Type B pancreatic cell (in vitro differentiated cells): ENCODE data around the gene GNB1. TPM values are rescaled to one million over a fixed set of nuclear protein-coding genes. Genes with fewer than 3 reads are reported as not detected.

Source experiments
- DNase-seq: peaks from one replicate; pipeline ENCODE4 v3.0.0; 2021; ENCODE audit warnings: mixed read lengths; ENCODE audit not compliant: unreplicated experiment; ENCODE audit errors: extremely low spot score
- H3K27ac Mint-ChIP-seq: 2 replicates; pipeline ENCODE4 v1.8.0; 2021; ENCODE audit warnings: mild to moderate bottlenecking, mixed read lengths
- H3K27me3 Mint-ChIP-seq: 2 replicates; pipeline ENCODE4 v1.8.0; 2021; ENCODE audit warnings: mixed read lengths
- H3K36me3 Mint-ChIP-seq: 2 replicates; pipeline ENCODE4 v1.8.0; 2021; ENCODE audit warnings: mixed read lengths
- H3K4me1 Mint-ChIP-seq: one replicate; pipeline ENCODE4 v1.8.0; 2021; ENCODE audit warnings: mixed read lengths; ENCODE audit not compliant: unreplicated experiment
- H3K4me3 Mint-ChIP-seq: 2 replicates; pipeline ENCODE4 v1.8.0; 2021; ENCODE audit warnings: mild to moderate bottlenecking, mixed read lengths
- H3K9me3 Mint-ChIP-seq: 2 replicates; pipeline ENCODE4 v1.8.0; 2021; ENCODE audit warnings: mixed read lengths
- total RNA-seq: library from RNA; stranded (reverse); gene quantifications from 2 replicates; pipeline ENCODE4 v1.2.1, GENCODE V29; 2021; ENCODE audit warnings: low replicate concordance
- TF ChIP-seq, protein P1 (sequence below): fragments of 200-600 bp; sonication (generic); conservative IDR thresholded peaks from 2 replicates; pipeline ENCODE4 v1.5.0; 2021; ENCODE audit warnings: antibody characterized with exemption, mild to moderate bottlenecking

Gene GNB1
- total RNA-seq, 1 donor from 2014 or later: 297 TPM

DNA sequence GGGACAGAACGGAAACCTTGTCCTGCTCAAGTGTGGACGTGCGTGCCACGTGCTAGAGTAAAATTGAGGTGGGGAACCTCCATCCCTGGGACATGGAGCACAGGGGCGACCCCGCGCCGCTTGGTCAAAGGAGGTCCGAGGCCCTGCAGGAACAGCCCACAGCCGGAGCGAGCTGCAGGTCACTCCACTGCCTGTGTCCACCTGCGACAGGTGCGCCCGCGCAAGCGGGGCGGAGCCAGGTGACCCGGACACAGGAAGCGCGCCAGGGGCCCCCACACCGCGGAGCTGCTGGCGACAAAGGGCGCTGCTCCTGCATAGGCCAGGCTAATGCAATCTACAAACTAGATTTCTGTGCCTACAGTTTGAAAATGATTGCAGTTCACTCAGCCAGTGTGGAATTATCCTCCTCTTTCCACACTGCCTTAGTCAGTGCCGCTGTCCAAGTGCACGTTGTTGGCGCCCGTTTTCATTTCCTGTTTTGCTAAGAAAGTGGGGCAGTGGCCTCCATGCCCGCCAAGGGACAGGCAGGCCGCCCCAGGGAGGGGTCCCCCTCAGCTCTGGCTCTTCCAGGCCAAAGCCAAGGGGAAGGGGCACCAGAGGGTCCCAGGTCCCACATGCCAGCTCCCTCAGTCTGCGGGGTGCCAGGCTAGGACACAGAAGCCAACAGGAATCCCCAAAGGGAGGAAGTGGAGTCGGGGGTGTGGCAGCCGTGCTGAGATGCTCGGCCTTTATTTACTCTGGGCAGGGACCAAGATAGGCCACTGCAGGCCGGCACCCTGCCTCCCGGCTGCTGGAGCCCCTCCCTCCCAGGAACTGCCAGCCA is 108.3 kb downstream of the GNB1 start:
- peaks cover 5% of the 10 kb centered on the region for H3K4me1 Mint-ChIP-seq
- H3K9me3 Mint-ChIP-seq: no peaks in the 10 kb centered on the region
- peak overlapping the region; percentile 54 for H3K4me3 Mint-ChIP-seq
- TF ChIP-seq, protein P1, sequence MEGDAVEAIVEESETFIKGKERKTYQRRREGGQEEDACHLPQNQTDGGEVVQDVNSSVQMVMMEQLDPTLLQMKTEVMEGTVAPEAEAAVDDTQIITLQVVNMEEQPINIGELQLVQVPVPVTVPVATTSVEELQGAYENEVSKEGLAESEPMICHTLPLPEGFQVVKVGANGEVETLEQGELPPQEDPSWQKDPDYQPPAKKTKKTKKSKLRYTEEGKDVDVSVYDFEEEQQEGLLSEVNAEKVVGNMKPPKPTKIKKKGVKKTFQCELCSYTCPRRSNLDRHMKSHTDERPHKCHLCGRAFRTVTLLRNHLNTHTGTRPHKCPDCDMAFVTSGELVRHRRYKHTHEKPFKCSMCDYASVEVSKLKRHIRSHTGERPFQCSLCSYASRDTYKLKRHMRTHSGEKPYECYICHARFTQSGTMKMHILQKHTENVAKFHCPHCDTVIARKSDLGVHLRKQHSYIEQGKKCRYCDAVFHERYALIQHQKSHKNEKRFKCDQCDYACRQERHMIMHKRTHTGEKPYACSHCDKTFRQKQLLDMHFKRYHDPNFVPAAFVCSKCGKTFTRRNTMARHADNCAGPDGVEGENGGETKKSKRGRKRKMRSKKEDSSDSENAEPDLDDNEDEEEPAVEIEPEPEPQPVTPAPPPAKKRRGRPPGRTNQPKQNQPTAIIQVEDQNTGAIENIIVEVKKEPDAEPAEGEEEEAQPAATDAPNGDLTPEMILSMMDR: no peak
- no peaks in the 10 kb centered on the region for H3K27me3 Mint-ChIP-seq
- H3K36me3 Mint-ChIP-seq: peaks cover 5% of the 10 kb centered on the region
- H3K27ac Mint-ChIP-seq: peak overlapping the region; percentile 81
- no peak for DNase-seq

DNA sequence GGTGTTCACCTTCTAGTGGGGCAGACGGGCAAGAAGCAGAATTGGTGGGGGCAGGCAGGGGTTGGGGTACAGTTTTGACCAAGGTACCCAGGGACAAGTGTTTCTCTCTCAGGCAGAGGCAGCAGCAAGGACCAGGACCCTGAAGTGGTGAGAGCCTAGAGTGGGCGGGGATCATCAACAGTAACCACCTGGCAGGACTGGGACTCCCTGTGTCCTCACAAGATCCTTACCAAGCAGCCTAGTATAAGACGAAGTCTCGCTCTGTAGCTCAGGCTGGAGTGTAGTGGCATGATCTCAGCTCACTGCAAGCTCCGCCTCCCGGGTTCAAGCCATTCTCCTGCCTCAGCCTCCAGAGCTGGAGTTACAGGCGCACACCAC is 109.4 kb downstream of the GNB1 start:
- Mint-ChIP-seq H3K27ac (peak overlapping the region; percentile 74), H3K9me3 (no peaks in the 10 kb centered on the region), H3K36me3 (peaks cover under 1% of the 10 kb centered on the region), H3K27me3 (no peaks in the 10 kb centered on the region), H3K4me3 (peak overlapping the region; percentile 37), H3K4me1 (peaks cover 11% of the 10 kb centered on the region)
- no peak for DNase-seq
- TF ChIP-seq, protein P1: no peak

DNA sequence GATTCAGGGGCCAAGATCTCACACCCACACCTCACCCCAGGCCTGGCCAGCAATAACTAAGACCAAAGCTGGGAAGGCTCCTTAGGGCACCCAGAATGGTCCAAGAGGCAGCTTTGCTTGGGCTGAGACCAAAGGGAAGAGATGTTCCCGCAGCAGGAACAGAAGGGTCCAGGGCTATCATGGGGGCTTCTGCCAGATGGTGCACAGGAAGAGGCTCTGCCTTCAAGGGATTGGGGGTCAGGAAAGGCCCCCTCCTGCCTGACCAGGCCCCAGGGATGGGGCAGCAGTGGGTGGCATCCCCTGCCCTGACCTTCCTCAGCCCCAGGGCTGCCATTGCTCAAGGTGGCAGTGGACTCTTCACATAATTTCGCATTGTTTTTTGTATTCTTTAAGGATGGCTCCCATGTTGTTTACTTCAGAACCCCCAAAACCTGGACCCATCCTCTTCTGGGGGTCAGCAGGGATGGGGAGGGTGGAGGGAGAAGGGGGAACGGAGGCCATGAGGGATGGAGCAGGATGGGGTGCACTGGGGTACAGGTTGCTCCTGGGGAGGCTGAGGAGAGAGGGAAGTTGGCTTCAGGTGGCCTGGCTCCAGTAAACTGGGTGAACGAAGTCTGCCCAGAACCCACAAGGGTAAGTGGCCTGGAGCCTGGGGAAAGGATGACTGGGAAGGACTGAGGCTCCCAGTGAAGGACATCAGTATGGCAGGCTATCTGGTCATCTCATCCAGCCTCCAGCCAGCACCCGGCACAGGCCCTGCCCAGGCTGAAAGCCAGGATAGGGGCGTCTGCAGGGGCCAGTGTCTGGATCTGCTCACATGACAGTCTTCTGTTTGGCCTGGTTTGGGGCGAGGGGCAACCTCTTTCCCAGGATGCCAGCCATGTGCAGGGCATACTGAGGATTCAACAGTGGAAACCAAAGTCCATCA is 110.0 kb downstream of the GNB1 start:
- Mint-ChIP-seq H3K4me3 (peak overlapping the region; percentile 88), H3K36me3 (no peaks in the 10 kb centered on the region), H3K4me1 (peaks cover 16% of the 10 kb centered on the region), H3K27ac (peak overlapping the region; percentile 92), H3K9me3 (no peaks in the 10 kb centered on the region), H3K27me3 (no peaks in the 10 kb centered on the region)
- TF ChIP-seq, protein P1: no peak
- DNase-seq: no peak

DNA sequence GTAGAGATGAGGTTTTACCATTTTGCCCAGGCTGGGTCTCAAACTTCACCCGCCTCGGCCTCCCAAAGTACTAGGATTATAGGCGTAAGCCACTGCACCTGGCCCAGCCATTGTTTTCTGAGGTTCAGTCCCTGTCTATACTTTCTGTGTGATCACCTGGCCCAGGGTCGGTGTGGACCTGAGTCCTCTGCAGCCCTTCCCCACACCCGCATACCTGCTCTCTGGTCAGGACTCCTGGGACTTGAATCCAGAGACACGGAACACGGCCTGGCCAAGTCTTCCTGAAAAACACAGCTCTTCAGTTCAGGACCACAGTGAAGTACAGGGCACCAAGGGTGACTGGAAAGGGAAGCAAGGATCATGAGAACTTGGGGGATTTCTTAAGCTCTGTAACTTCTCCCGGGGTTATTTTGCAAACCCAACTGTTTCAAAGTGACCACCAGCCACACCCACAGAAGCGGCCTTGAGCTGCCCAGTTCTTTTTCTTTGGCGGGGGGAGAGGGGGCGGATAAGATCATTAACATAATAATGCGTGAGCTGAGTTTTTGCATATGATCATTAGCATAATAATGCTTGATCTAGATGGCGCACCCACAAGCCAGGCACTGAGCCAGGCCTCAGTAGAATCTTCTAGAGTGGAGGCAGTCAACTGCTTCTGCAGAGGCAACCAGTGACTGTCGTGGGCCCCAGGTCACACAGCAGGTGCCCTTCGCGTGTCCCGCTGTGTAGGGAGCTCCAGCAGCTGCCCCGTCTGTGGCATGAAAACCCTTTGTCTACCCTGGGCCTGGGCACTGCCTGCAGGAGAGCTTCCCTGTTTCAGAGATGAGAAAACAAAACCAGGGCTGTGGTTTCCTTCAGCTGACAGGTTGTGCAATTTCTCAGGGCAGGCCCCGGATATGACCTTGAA is 110.9 kb downstream of the GNB1 start:
- TF ChIP-seq, protein P1: no peak
- H3K4me1 Mint-ChIP-seq: peaks cover 25% of the 10 kb centered on the region
- no peaks in the 10 kb centered on the region for H3K36me3 Mint-ChIP-seq
- no peaks in the 10 kb centered on the region for H3K9me3 Mint-ChIP-seq
- DNase-seq: no peak
- H3K27ac Mint-ChIP-seq: peak overlapping the region; percentile 92
- peak overlapping the region; percentile 88 for H3K4me3 Mint-ChIP-seq
- no peaks in the 10 kb centered on the region for H3K27me3 Mint-ChIP-seq

DNA sequence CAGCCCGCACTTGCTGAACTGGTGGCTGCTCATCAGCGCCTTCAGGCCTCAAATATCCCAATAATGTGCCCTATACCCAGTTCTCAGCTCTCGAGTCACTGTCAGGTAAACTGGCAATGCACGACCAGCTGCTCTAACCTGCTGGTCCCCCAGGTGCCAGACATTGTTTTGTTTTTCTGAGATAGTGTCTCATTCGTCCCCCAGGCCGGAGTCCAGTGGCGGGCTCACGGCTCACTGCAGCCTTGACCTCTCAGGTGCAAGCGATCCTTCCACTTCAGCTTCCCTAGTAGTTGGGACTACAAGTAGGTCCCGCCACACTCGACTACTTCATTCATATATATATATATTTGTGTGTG is 111.6 kb downstream of the GNB1 start:
- Mint-ChIP-seq H3K9me3 (no peaks in the 10 kb centered on the region), H3K4me1 (peaks cover 25% of the 10 kb centered on the region), H3K27me3 (no peaks in the 10 kb centered on the region), H3K36me3 (no peaks in the 10 kb centered on the region), H3K27ac (peak overlapping the region; percentile 92), H3K4me3 (peak overlapping the region; percentile 88)
- DNase-seq: no peak
- TF ChIP-seq, protein P1: no peak
